ENCODE results near the gene CTIF.

The CTIF gene

GRCh38 chr18:48909721-48910120 lies 370.9 kb downstream of the CTIF start:
- no peak for DNase-seq (ENCODE audit: low read depth in 1 of 2, low spot score in 1 of 2)

- no peak for DNase-seq (ENCODE audit: low read depth in 1 of 2, low spot score in 1 of 2)
These were observed 372.2 kb downstream of the CTIF start for GRCh38 chr18:48910972-48911545.
